ENCODE data around the gene SSU72.
"Not testable (repeated sequence)": the region's sequence is repeated elsewhere in the genome, so short reads cannot be mapped to it uniquely, and the experiment has no call there.

Gene SSU72

GRCh38 chr1:1556961-1557360 lies 17.7 kb downstream of the SSU72 start:
- not testable (repeated sequence) for DNase-seq

- DNase-seq, result no peak
These were observed 18.2 kb downstream of the SSU72 start for GRCh38 chr1:1556505-1556904.

- DNase-seq, result no peak
These were observed 19.4 kb downstream of the SSU72 start for GRCh38 chr1:1554926-1555915.

GRCh38 chr1:1554550-1554925 lies 20.1 kb downstream of the SSU72 start:
- no peak for DNase-seq

GRCh38 chr1:1553821-1554494 lies 20.7 kb downstream of the SSU72 start:
- DNase-seq, result no peak

GRCh38 chr1:1552263-1552639 lies 22.4 kb downstream of the SSU72 start:
- DNase-seq, result no peak

GRCh38 chr1:1551524-1552262 lies 23.0 kb downstream of the SSU72 start:
- no peak for DNase-seq

GRCh38 chr1:1550591-1551432 lies 23.9 kb downstream of the SSU72 start:
- no peak for DNase-seq

GRCh38 chr1:1550087-1550486 lies 24.6 kb downstream of the SSU72 start:
- DNase-seq, result no peak

- no peak for DNase-seq
These were observed 26.1 kb downstream of the SSU72 start for GRCh38 chr1:1548591-1548990.

- no peak for DNase-seq
These were observed 27.2 kb downstream of the SSU72 start for GRCh38 chr1:1547476-1547875.

GRCh38 chr1:1547011-1547410 lies 27.7 kb downstream of the SSU72 start:
- no peak for DNase-seq

GRCh38 chr1:1545946-1546737 lies 28.5 kb downstream of the SSU72 start:
- DNase-seq, result no peak

- DNase-seq, result no peak
These were observed 30.1 kb downstream of the SSU72 start for GRCh38 chr1:1544544-1544943.

- no peak for DNase-seq
These were observed 31.0 kb downstream of the SSU72 start for GRCh38 chr1:1543706-1544099.

- no peak for DNase-seq
These were observed 31.6 kb downstream of the SSU72 start for GRCh38 chr1:1542766-1543705.

- DNase-seq, result no peak
These were observed 32.5 kb downstream of the SSU72 start for GRCh38 chr1:1541956-1542765.

- DNase-seq, result no peak
These were observed 33.6 kb downstream of the SSU72 start for GRCh38 chr1:1540818-1541628.

Measured in NCI-H1436 (cell line).